PFSK-1 (cell line): Measurements from ENCODE around the gene VEGFC.

ENCODE experiments used
- SIN3A ChIP-seq: IDR thresholded peaks from 2 replicates; pipeline ENCODE4 v1.6.1; 2012; ENCODE audit warnings: mild to moderate bottlenecking, low read length, moderate library complexity, borderline replicate concordance; ENCODE audit not compliant: insufficient read depth
- TAF1 ChIP-seq: IDR thresholded peaks from 2 replicates; pipeline ENCODE4 v1.6.1; 2012; ENCODE audit warnings: low read length, control low read depth, borderline replicate concordance; ENCODE audit not compliant: insufficient read depth
- TF ChIP-seq, protein P1 (sequence below), 2 experiments: IDR thresholded peaks; 2 replicates each; pipeline versions ENCODE4 v1.6.1 to v1.8.0; 2011 to 2012; ENCODE audit warnings: low read depth in 2 of 2, low read length in 2 of 2, control low read depth in 1 of 2, inconsistent platforms in 1 of 2, mild to moderate bottlenecking in 1 of 2, moderate library complexity in 1 of 2; ENCODE audit not compliant: insufficient read depth in 1 of 2

DNA sequence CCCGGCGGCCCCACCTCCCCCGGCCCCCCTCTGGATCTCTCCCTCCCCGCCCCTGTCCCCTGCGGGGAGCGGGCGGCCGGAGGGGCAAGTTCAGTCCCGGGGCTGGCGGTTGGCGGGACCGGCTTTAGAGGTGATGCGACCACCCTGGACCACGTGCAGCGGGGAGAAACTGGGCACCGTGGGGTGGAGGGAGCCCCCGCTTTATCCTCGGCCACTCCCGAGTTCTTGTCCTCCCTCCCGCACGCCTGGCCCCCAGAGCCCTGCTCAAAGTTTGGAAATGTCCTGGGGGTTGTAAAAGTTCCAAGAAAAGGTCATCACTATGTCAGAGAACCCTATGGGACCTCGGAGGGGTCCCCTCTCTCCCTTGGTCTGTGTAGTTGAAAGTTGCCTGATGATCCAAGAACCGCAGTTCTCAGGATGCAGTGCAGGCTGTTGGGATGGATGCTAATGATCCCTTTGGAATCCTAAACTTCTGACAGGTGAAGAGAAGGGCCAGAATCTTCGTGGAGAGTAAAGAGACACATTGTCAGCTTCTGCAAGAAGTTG lies 411 bp upstream of the VEGFC start:
- TF ChIP-seq, protein P1, sequence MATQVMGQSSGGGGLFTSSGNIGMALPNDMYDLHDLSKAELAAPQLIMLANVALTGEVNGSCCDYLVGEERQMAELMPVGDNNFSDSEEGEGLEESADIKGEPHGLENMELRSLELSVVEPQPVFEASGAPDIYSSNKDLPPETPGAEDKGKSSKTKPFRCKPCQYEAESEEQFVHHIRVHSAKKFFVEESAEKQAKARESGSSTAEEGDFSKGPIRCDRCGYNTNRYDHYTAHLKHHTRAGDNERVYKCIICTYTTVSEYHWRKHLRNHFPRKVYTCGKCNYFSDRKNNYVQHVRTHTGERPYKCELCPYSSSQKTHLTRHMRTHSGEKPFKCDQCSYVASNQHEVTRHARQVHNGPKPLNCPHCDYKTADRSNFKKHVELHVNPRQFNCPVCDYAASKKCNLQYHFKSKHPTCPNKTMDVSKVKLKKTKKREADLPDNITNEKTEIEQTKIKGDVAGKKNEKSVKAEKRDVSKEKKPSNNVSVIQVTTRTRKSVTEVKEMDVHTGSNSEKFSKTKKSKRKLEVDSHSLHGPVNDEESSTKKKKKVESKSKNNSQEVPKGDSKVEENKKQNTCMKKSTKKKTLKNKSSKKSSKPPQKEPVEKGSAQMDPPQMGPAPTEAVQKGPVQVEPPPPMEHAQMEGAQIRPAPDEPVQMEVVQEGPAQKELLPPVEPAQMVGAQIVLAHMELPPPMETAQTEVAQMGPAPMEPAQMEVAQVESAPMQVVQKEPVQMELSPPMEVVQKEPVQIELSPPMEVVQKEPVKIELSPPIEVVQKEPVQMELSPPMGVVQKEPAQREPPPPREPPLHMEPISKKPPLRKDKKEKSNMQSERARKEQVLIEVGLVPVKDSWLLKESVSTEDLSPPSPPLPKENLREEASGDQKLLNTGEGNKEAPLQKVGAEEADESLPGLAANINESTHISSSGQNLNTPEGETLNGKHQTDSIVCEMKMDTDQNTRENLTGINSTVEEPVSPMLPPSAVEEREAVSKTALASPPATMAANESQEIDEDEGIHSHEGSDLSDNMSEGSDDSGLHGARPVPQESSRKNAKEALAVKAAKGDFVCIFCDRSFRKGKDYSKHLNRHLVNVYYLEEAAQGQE (IDR thresholded peaks at IDR 0.05; ENCODE audit: insufficient read depth in 1 of 2, low read depth in 2 of 2, low read length in 2 of 2) = no peak
- no peak for TF ChIP-seq TAF1
- TF ChIP-seq SIN3A = no peak
